Heart left ventricle (tissue), 13 donors: ENCODE measurements around the gene IGSF1.

Experiments
- CTCF ChIP-seq, 12 donors: fragments of 200-600 bp; sonication (generic) in 4 of 12; IDR thresholded peaks; one replicate each; pipeline versions ENCODE4 v1.5.0 to v1.8.0; 2018 to 2022; ENCODE audit warnings: antibody characterized with exemption in 12 of 12, mild to moderate bottlenecking in 5 of 12
- POLR2A ChIP-seq, 2 donors: fragments of 450-650 bp; IDR thresholded peaks; one replicate each; pipeline ENCODE4 v1.6.1; 2017; ENCODE audit warnings: antibody characterized with exemption in 2 of 2, mild to moderate bottlenecking in 2 of 2, moderate library complexity in 2 of 2
- donor health status: ischemic (EF 13 %, LVEDD 7.1; RV severe dilation, severe dysfunction).
- donor health status: DM: no; HTN: yes; CAD: no.
- donor health status: DM: no; HTN: no; CAD: no.
- donor health status: ischemic (EF 25% LVEDD 6.9; RV normal size, moderate dysfunction).
- donor health status: ischemic (EF 25% LVEDD 5.7; RV mildly dilated, moderate dysfunction).
- donor health status: ischemic (EF 35%, LVEDD 5.7; RV mildly dilated, moderate dysfunction).
- donor health status: nonischemic (EF 11% LVEDD 7.7; RV severe dilation, severe dysfunction).
- donor health status: DM: yes; HTN: yes; CAD: no.
- donor health status: PGD.
- donor health status: ischemic (EF 29% LVEDD 5.4; RV normal size, mild dysfunction).
- donor health status: nonischemic (EF 23%, LVEDD 6.1; RV moderate dilation, normal function).

- TF ChIP-seq CTCF (IDR thresholded peaks at IDR 0.05) (no peak), POLR2A (IDR thresholded peaks at IDR 0.05) (no peak)
These were observed 43.2 kb upstream of the IGSF1 start for GRCh38 chrX:131332331-131332730.
